GM18505 (cell line): Measurements from ENCODE around the gene ABCB4.
"Not testable (repeated sequence)": the region's sequence is repeated elsewhere in the genome, so short reads cannot be mapped to it uniquely, and the experiment has no call there.

ENCODE experiments used
- ATAC-seq: cut with Tn5 transposase; IDR thresholded peaks from one replicate; pipeline ENCODE4 v1.9.1; 2021; ENCODE audit not compliant: unreplicated experiment
- POLR2A ChIP-seq: IDR thresholded peaks from 4 replicates; pipeline ENCODE4 v1.6.1; 2011; ENCODE audit warnings: borderline replicate concordance; ENCODE audit not compliant: insufficient read depth, insufficient read length; ENCODE audit errors: extremely low read depth

ABCB4 gene

GRCh38 chr7:87463982-87464381, 11.5 kb downstream of the ABCB4 start:
- no peak for TF ChIP-seq POLR2A
- no peak for ATAC-seq

GRCh38 chr7:87460444-87460843, 15.0 kb downstream of the ABCB4 start:
- not testable (repeated sequence) for ATAC-seq

- no peak for TF ChIP-seq POLR2A
- no peak for ATAC-seq
Measured at GRCh38 chr7:87459941-87460340, 15.5 kb downstream of the ABCB4 start.

- no peak for TF ChIP-seq POLR2A
- ATAC-seq, result no peak
Measured at GRCh38 chr7:87458148-87458547, 17.3 kb downstream of the ABCB4 start.

GRCh38 chr7:87456247-87456646, 19.2 kb downstream of the ABCB4 start:
- no peak for ATAC-seq
- no peak for TF ChIP-seq POLR2A

DNA sequence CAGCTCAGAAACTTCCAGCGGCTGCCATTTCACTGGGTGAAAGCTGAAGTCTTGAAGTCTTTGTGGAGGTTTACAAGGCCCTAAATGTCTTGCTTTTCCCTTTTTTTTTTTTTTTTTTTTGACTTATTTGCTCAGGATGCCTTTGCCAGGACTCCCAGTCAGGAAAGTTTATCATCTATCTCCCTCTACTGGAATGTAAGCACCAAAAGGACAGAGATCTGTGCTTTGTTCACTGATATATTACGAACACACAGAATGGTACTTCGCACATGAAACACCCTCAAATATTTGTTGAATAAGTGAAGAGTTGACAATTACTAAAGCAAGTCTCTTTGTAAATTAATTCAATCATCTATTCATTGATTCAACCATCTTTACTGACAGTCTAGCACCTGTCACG, 23.2 kb downstream of the ABCB4 start:
- ATAC-seq, result no peak
- TF ChIP-seq POLR2A, result no peak

- TF ChIP-seq POLR2A, result no peak
- no peak for ATAC-seq
Measured at GRCh38 chr7:87451187-87451586, 24.3 kb downstream of the ABCB4 start.

GRCh38 chr7:87450706-87451105, 24.8 kb downstream of the ABCB4 start:
- ATAC-seq, result no peak

GRCh38 chr7:87448388-87448787, 27.1 kb downstream of the ABCB4 start:
- no peak for TF ChIP-seq POLR2A
- ATAC-seq, result no peak

More at GRCh38 chr7:87450706-87451105, 24.8 kb downstream of the ABCB4 start:
- TF ChIP-seq POLR2A, result no peak

GRCh38 chr7:87447116-87447635, 28.3 kb downstream of the ABCB4 start:
- ATAC-seq, result no peak
- TF ChIP-seq POLR2A, result no peak

- peak; percentile 97 for ATAC-seq
- TF ChIP-seq POLR2A, result no peak
Measured at GRCh38 chr7:87445897-87446296, 29.6 kb downstream of the ABCB4 start.

DNA sequence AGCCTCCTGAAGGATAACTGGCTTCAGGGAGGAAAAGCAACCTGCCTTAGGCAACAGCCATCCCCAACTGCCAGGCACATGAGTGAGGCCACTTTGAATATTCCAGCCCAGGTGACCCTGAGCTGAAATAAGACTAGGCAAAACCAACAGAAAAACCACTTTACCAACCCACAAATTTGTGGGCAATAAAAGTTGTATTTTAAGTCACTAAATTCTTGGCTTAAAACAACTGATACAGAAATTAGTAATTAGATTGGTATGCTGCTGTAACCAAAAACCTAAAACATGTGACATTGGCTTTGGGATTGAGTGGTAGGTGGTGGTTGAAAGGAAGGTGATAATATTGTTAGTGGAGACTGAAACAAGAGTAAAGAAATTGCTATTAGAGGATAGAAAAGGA, 39.9 kb downstream of the ABCB4 start:
- ATAC-seq, result no peak
- no peak for TF ChIP-seq POLR2A

DNA sequence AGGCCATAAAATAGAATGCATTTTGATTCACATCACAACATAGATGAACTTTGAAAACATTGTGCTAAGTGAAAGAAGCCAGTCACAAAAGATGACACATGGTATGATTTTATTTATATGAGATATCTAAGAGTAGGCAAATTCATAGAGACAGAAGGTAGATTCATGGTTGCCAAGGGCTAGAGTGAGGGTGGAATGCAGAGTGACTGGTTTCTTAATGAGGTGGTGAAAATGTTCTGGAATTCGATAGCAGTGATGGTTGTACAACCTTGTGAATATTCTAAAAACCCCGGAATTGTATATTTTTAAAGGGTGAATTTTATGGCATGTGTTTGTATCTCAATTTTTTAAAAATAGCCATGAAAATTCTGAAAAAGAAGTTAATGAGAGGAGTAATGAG, 42.9 kb downstream of the ABCB4 start:
- no peak for TF ChIP-seq POLR2A
- ATAC-seq, result no peak

DNA sequence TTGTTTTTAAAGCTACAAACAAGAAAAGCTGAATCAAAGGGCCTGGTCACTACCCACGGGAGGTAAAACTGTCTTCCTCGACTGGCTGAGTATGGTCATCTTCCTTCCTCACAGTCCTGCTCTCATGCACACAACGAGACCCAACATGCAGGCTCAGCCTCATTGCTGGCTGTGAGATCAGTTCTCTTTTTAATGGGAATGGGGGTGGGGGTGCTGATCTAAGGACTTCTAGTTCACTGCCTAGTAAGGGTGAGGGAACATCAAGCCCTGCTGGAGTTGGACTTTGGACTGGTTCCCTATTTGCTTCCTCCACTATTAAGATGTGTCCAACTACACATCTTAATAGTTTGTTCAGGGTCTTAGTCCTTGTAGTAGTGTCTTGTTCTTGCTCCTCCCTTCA, 48.2 kb downstream of the ABCB4 start:
- ATAC-seq, result no peak
- TF ChIP-seq POLR2A, result no peak

DNA sequence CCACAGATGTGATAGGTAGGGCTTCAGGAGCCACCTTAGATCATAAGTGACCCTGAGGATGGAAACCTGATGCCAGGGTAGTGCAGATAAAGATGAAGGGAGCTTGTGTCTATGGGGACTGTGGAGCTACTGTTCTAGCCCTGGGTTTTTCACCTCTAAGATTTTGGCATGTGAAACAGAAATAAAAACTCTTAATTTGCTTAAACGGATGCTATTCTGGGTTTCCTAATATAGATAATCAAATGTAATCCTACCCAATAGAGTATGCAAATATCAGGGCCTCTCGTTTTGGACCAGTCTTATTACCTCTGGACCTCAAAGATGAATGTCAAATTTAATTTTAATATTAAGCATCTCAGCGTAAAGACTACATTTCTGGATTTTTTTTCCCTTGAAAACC, 49.3 kb downstream of the ABCB4 start:
- no peak for ATAC-seq
- no peak for TF ChIP-seq POLR2A
